GM19035 (cell line): Measurements from ENCODE around the gene LY86.
"Not testable (repeated sequence)": the region's sequence is repeated elsewhere in the genome, so short reads cannot be mapped to it uniquely, and the experiment has no call there.

Source experiments
- ATAC-seq: cut with Tn5 transposase; IDR thresholded peaks from one replicate; pipeline ENCODE4 v1.9.1; 2021; ENCODE audit not compliant: unreplicated experiment

LY86 gene

GRCh38 chr6:6595025-6595424 is 6.5 kb downstream of the LY86 start:
- no peak for ATAC-seq

GRCh38 chr6:6595952-6596351 is 7.4 kb downstream of the LY86 start:
- no peak for ATAC-seq

- ATAC-seq, result no peak
These were observed 8.2 kb downstream of the LY86 start for GRCh38 chr6:6596529-6597328.

- ATAC-seq, result no peak
These were observed 9.2 kb downstream of the LY86 start for GRCh38 chr6:6597682-6598081.

- ATAC-seq, result no peak
These were observed 11.0 kb downstream of the LY86 start for GRCh38 chr6:6599468-6599873.

- no peak for ATAC-seq
These were observed 12.4 kb downstream of the LY86 start for GRCh38 chr6:6600875-6601274.

GRCh38 chr6:6602262-6602661 is 13.7 kb downstream of the LY86 start:
- no peak for ATAC-seq

- no peak for ATAC-seq
These were observed 14.8 kb downstream of the LY86 start for GRCh38 chr6:6603317-6603716.

- no peak for ATAC-seq
These were observed 15.5 kb downstream of the LY86 start for GRCh38 chr6:6604015-6604414.

- ATAC-seq, result no peak
These were observed 16.0 kb downstream of the LY86 start for GRCh38 chr6:6604566-6604965.

- ATAC-seq, result no peak
These were observed 17.4 kb downstream of the LY86 start for GRCh38 chr6:6605873-6606272.

- ATAC-seq, result not testable (repeated sequence)
These were observed 18.0 kb downstream of the LY86 start for GRCh38 chr6:6606391-6607030.

- ATAC-seq, result no peak
These were observed 20.9 kb downstream of the LY86 start for GRCh38 chr6:6609450-6609849.

GRCh38 chr6:6610031-6610591 is 21.6 kb downstream of the LY86 start:
- peak; percentile 77 for ATAC-seq

- ATAC-seq, result no peak
These were observed 23.0 kb downstream of the LY86 start for GRCh38 chr6:6611486-6611885.

GRCh38 chr6:6612308-6612707 is 23.8 kb downstream of the LY86 start:
- no peak for ATAC-seq

- ATAC-seq, result not testable (repeated sequence)
These were observed 24.7 kb downstream of the LY86 start for GRCh38 chr6:6613103-6613718.

GRCh38 chr6:6614096-6614982 is 25.8 kb downstream of the LY86 start:
- no peak for ATAC-seq

GRCh38 chr6:6614983-6615349 is 26.4 kb downstream of the LY86 start:
- no peak for ATAC-seq

GRCh38 chr6:6616656-6617055 is 28.1 kb downstream of the LY86 start:
- ATAC-seq, result no peak
